Measurements from ENCODE around the gene ABAT. TPM values are rescaled to one million over a fixed set of nuclear protein-coding genes. Genes with fewer than 3 reads are reported as not detected.

ABAT gene
- total RNA-seq, 2 donors from 2014 or later = 11.1 to 12.8 TPM

- no peaks in the 10 kb centered on the region for H3K4me1 Mint-ChIP-seq (ENCODE audit: low read depth)
- DNase-seq (no peak), ATAC-seq (replicated peaks in 1 of 2) (no peak)
- no peaks in the 10 kb centered on the region for H3K27me3 Mint-ChIP-seq (ENCODE audit: low read depth)
- peaks cover 0 to 2% of the 10 kb centered on the region in 2 donors for H3K36me3 Mint-ChIP-seq (ENCODE audit: insufficient read depth in 2 of 2)
- H3K4me3 Mint-ChIP-seq = no peak overlapping the region
- H3K27ac Mint-ChIP-seq = no peak overlapping the region
- no peaks in the 10 kb centered on the region for H3K9me3 Mint-ChIP-seq
Measured at GRCh38 chr16:8760021-8760420, 85.6 kb downstream of the ABAT start.

- Mint-ChIP-seq H3K4me1 (ENCODE audit: low read depth) (no peaks in the 10 kb centered on the region), H3K36me3 (ENCODE audit: insufficient read depth in 2 of 2) (peaks cover 0 to 2% of the 10 kb centered on the region in 2 donors), H3K27me3 (ENCODE audit: low read depth) (no peaks in the 10 kb centered on the region), H3K9me3 (no peaks in the 10 kb centered on the region), H3K27ac (no peak overlapping the region), H3K4me3 (no peak overlapping the region)
- ATAC-seq (replicated peaks in 1 of 2) (no peak), DNase-seq (no peak)
Measured at GRCh38 chr16:8761078-8761477, 86.7 kb downstream of the ABAT start.

GRCh38 chr16:8762254-8762653, 87.8 kb downstream of the ABAT start:
- Mint-ChIP-seq H3K27ac (no peak overlapping the region), H3K27me3 (ENCODE audit: low read depth) (no peaks in the 10 kb centered on the region), H3K9me3 (no peaks in the 10 kb centered on the region), H3K36me3 (ENCODE audit: insufficient read depth in 2 of 2) (peaks cover 0 to 2% of the 10 kb centered on the region in 2 donors), H3K4me3 (no peak overlapping the region), H3K4me1 (ENCODE audit: low read depth) (no peaks in the 10 kb centered on the region)
- no peak for ATAC-seq (replicated peaks in 1 of 2)
- DNase-seq = no peak

- DNase-seq (no peak), ATAC-seq (replicated peaks in 1 of 2) (no peak)
- H3K36me3 Mint-ChIP-seq (ENCODE audit: insufficient read depth in 2 of 2) = peaks cover 0 to 2% of the 10 kb centered on the region in 2 donors
- H3K27me3 Mint-ChIP-seq (ENCODE audit: low read depth) = no peaks in the 10 kb centered on the region
- no peak overlapping the region for H3K4me3 Mint-ChIP-seq
- no peaks in the 10 kb centered on the region for H3K4me1 Mint-ChIP-seq (ENCODE audit: low read depth)
- H3K9me3 Mint-ChIP-seq = no peaks in the 10 kb centered on the region
- H3K27ac Mint-ChIP-seq = no peak overlapping the region
Measured at GRCh38 chr16:8763083-8763482, 88.7 kb downstream of the ABAT start.

GRCh38 chr16:8763899-8764298, 89.5 kb downstream of the ABAT start:
- Mint-ChIP-seq H3K27me3 (ENCODE audit: low read depth) (no peaks in the 10 kb centered on the region), H3K9me3 (no peaks in the 10 kb centered on the region), H3K36me3 (ENCODE audit: insufficient read depth in 2 of 2) (peaks cover 0 to 2% of the 10 kb centered on the region in 2 donors), H3K4me1 (ENCODE audit: low read depth) (no peaks in the 10 kb centered on the region), H3K27ac (no peak overlapping the region), H3K4me3 (no peak overlapping the region)
- ATAC-seq (replicated peaks in 1 of 2) (no peak), DNase-seq (no peak)

GRCh38 chr16:8764525-8765250, 90.3 kb downstream of the ABAT start:
- Mint-ChIP-seq H3K4me1 (ENCODE audit: low read depth) (no peaks in the 10 kb centered on the region), H3K9me3 (no peaks in the 10 kb centered on the region), H3K27ac (no peak overlapping the region), H3K4me3 (no peak overlapping the region), H3K27me3 (ENCODE audit: low read depth) (no peaks in the 10 kb centered on the region), H3K36me3 (ENCODE audit: insufficient read depth in 2 of 2) (peaks cover 2% of the 10 kb centered on the region in 2 donors)
- no peak for ATAC-seq (replicated peaks in 1 of 2)
- no peak for DNase-seq

GRCh38 chr16:8767176-8767575, 92.8 kb downstream of the ABAT start:
- Mint-ChIP-seq H3K36me3 (ENCODE audit: insufficient read depth in 2 of 2) (peaks cover 0 to 2% of the 10 kb centered on the region in 2 donors), H3K4me1 (ENCODE audit: low read depth) (no peaks in the 10 kb centered on the region), H3K9me3 (no peaks in the 10 kb centered on the region), H3K27ac (no peak overlapping the region), H3K27me3 (ENCODE audit: low read depth) (no peaks in the 10 kb centered on the region), H3K4me3 (no peak overlapping the region)
- no peak for DNase-seq
- no peak for ATAC-seq (replicated peaks in 1 of 2)

- Mint-ChIP-seq H3K27ac (no peak overlapping the region), H3K4me3 (no peak overlapping the region), H3K36me3 (ENCODE audit: insufficient read depth in 2 of 2) (peaks cover 0 to 4% of the 10 kb centered on the region in 2 donors), H3K27me3 (ENCODE audit: low read depth) (no peaks in the 10 kb centered on the region), H3K9me3 (no peaks in the 10 kb centered on the region), H3K4me1 (ENCODE audit: low read depth) (no peaks in the 10 kb centered on the region)
- DNase-seq = no peak
- ATAC-seq (replicated peaks in 1 of 2) = no peak
Measured at GRCh38 chr16:8768283-8768682, 93.9 kb downstream of the ABAT start.

GRCh38 chr16:8768692-8769091, 94.3 kb downstream of the ABAT start:
- Mint-ChIP-seq H3K9me3 (no peaks in the 10 kb centered on the region), H3K27ac (no peak overlapping the region), H3K4me1 (ENCODE audit: low read depth) (no peaks in the 10 kb centered on the region), H3K36me3 (ENCODE audit: insufficient read depth in 2 of 2) (peaks cover 0 to 4% of the 10 kb centered on the region in 2 donors), H3K4me3 (no peak overlapping the region), H3K27me3 (ENCODE audit: low read depth) (no peaks in the 10 kb centered on the region)
- DNase-seq (no peak), ATAC-seq (replicated peaks in 1 of 2) (no peak)

- H3K36me3 Mint-ChIP-seq (ENCODE audit: insufficient read depth in 2 of 2) = peaks cover 2 to 4% of the 10 kb centered on the region in 2 donors
- no peaks in the 10 kb centered on the region for H3K4me1 Mint-ChIP-seq (ENCODE audit: low read depth)
- no peak for ATAC-seq (replicated peaks in 1 of 2)
- H3K4me3 Mint-ChIP-seq = no peak overlapping the region
- H3K27me3 Mint-ChIP-seq (ENCODE audit: low read depth) = no peaks in the 10 kb centered on the region
- H3K27ac Mint-ChIP-seq = no peak overlapping the region
- no peaks in the 10 kb centered on the region for H3K9me3 Mint-ChIP-seq
- DNase-seq = no peak
Measured at GRCh38 chr16:8773537-8773936, 99.1 kb downstream of the ABAT start.

GRCh38 chr16:8774208-8774607, 99.8 kb downstream of the ABAT start:
- no peak for ATAC-seq (replicated peaks in 1 of 2)
- Mint-ChIP-seq H3K27ac (no peak overlapping the region), H3K4me1 (ENCODE audit: low read depth) (no peaks in the 10 kb centered on the region), H3K36me3 (ENCODE audit: insufficient read depth in 2 of 2) (peaks cover 2 to 4% of the 10 kb centered on the region in 2 donors), H3K4me3 (no peak overlapping the region), H3K9me3 (no peaks in the 10 kb centered on the region), H3K27me3 (ENCODE audit: low read depth) (no peaks in the 10 kb centered on the region)
- DNase-seq = no peak

- Mint-ChIP-seq H3K4me1 (ENCODE audit: low read depth) (no peaks in the 10 kb centered on the region), H3K27me3 (ENCODE audit: low read depth) (no peaks in the 10 kb centered on the region), H3K9me3 (no peaks in the 10 kb centered on the region), H3K36me3 (ENCODE audit: insufficient read depth in 2 of 2) (peaks cover 2 to 3% of the 10 kb centered on the region in 2 donors), H3K4me3 (no peak overlapping the region), H3K27ac (no peak overlapping the region)
- DNase-seq (no peak), ATAC-seq (replicated peaks in 1 of 2) (no peak)
Measured at GRCh38 chr16:8775359-8775758, 100.9 kb downstream of the ABAT start.

GRCh38 chr16:8776129-8776584, 101.7 kb downstream of the ABAT start:
- H3K4me3 Mint-ChIP-seq = no peak overlapping the region

GRCh38 chr16:8777217-8777616, 102.8 kb downstream of the ABAT start:
- Mint-ChIP-seq H3K9me3 (no peaks in the 10 kb centered on the region), H3K27me3 (ENCODE audit: low read depth) (no peaks in the 10 kb centered on the region), H3K36me3 (ENCODE audit: insufficient read depth in 2 of 2) (peaks cover 2 to 3% of the 10 kb centered on the region in 2 donors), H3K4me3 (no peak overlapping the region), H3K27ac (no peak overlapping the region), H3K4me1 (ENCODE audit: low read depth) (no peaks in the 10 kb centered on the region)
- ATAC-seq (replicated peaks in 1 of 2) (no peak), DNase-seq (no peak)

More at GRCh38 chr16:8776129-8776584, 101.7 kb downstream of the ABAT start:
- Mint-ChIP-seq H3K27me3 (ENCODE audit: low read depth) (no peaks in the 10 kb centered on the region), H3K27ac (no peak overlapping the region), H3K36me3 (ENCODE audit: insufficient read depth in 2 of 2) (peaks cover 2 to 3% of the 10 kb centered on the region in 2 donors), H3K4me1 (ENCODE audit: low read depth) (no peaks in the 10 kb centered on the region), H3K9me3 (no peaks in the 10 kb centered on the region)
- DNase-seq = no peak
- no peak for ATAC-seq (replicated peaks in 1 of 2)
